Measurements from ENCODE around the gene ZFAND6. TPM values are rescaled to one million over a fixed set of nuclear protein-coding genes. Genes with fewer than 3 reads are reported as not detected.
"Not testable (repeated sequence)": the region's sequence is repeated elsewhere in the genome, so short reads cannot be mapped to it uniquely, and the experiment has no call there.

ZFAND6 gene
- polyA plus RNA-seq, 1 donor from 2014 or later: 353 TPM

DNA sequence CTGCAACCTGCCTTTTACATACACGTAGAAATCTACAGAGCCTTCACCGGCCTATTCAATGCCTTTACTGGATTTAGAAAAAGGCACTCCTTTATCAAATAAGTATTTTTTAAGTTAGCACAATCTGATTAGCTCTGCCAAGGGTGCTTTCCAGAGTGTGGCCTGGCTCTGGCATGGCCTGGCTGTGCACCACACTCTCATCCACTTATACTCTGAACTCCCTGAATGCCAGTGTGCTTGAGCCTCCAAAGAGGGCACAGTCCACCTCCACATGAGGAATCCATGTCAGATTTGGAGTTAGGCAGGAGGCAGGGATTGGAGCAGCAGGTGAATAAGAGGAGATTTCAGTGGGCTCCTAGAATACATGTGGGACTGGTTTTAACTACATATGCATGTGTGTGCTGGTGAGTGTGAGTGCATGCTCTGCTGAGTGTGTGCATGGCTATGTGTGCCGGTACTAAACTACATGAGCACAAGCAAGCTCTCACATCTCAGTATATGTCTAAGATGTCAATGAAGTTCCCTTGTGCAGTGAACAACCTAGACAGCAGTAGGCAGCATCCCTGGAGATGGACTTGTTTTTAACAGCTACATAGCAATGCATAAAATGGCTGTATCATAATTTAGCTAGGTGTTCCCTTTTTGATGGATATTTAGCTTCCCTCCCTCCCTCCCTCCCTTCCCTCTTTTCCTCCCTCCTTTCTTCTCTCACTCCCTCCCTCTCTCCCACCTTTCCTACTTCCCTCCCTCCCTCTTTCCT, 17.8 kb upstream of the ZFAND6 start:
- Histone ChIP-seq H3K4me2 (ENCODE audit: low read length) (no peak overlapping the region), H3K9me2 (ENCODE audit: insufficient read depth, low read length) (no peaks in the 10 kb centered on the region), H3K36me3 (ENCODE audit: insufficient read depth, low read length) (no peaks in the 10 kb centered on the region), H3K9ac (ENCODE audit: low read length) (no peak overlapping the region), H3K27ac (ENCODE audit: low read length) (no peak overlapping the region), H3K27me3 (ENCODE audit: insufficient read depth, low read depth, low read length) (no peaks in the 10 kb centered on the region), H3K9me3 (ENCODE audit: low read length) (no peaks in the 10 kb centered on the region), H2AFZ (ENCODE audit: low read depth, low read length) (no peak overlapping the region), H3K4me3 (ENCODE audit: low read length) (no peak overlapping the region), H3F3A (ENCODE audit: insufficient read depth, low read length, poor library complexity, severe bottlenecking) (no peaks in the 10 kb centered on the region), H3K79me2 (replicated peaks; ENCODE audit: insufficient read depth, low read length) (no peaks in the 10 kb centered on the region), H4K20me1 (ENCODE audit: insufficient read depth) (no peaks in the 10 kb centered on the region)
- TF ChIP-seq, protein P1, sequence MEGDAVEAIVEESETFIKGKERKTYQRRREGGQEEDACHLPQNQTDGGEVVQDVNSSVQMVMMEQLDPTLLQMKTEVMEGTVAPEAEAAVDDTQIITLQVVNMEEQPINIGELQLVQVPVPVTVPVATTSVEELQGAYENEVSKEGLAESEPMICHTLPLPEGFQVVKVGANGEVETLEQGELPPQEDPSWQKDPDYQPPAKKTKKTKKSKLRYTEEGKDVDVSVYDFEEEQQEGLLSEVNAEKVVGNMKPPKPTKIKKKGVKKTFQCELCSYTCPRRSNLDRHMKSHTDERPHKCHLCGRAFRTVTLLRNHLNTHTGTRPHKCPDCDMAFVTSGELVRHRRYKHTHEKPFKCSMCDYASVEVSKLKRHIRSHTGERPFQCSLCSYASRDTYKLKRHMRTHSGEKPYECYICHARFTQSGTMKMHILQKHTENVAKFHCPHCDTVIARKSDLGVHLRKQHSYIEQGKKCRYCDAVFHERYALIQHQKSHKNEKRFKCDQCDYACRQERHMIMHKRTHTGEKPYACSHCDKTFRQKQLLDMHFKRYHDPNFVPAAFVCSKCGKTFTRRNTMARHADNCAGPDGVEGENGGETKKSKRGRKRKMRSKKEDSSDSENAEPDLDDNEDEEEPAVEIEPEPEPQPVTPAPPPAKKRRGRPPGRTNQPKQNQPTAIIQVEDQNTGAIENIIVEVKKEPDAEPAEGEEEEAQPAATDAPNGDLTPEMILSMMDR (IDR thresholded peaks at IDR 0.05; ENCODE audit: poor library complexity, severe bottlenecking): no peak
- TF ChIP-seq MXI1 (conservative IDR thresholded peaks at IDR 0.05; ENCODE audit: poor library complexity, severe bottlenecking): no peak
- no peak for TF ChIP-seq EZH2 (IDR thresholded peaks at IDR 0.05; ENCODE audit: borderline replicate concordance, insufficient read depth, low read length, poor library complexity, severe bottlenecking)
- TF ChIP-seq RAD21 (conservative IDR thresholded peaks at IDR 0.05): no peak
- TF ChIP-seq EP300 (conservative IDR thresholded peaks at IDR 0.05; ENCODE audit: poor library complexity, severe bottlenecking): no peak

DNA sequence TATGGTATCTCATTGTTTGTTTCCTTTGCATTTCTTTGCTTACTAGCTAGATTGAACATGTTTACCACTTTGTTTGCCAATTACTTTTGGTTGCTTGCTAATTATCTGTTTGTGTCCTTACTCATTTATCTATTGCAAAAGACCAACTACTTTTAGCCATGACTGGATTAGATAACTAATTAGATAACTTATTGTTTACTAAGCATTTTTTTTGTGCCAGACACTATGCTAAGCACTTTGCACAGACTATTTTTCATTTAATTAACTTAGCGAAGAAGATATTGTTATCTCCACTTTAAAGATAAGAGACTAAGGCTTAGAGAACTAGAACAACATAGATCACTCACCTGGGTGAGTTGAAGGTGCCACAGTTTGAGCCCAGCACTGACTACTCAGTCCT, 16.9 kb upstream of the ZFAND6 start:
- Histone ChIP-seq H3K4me3 (ENCODE audit: low read length) (no peak overlapping the region), H3K4me2 (ENCODE audit: low read length) (no peak overlapping the region)

DNA sequence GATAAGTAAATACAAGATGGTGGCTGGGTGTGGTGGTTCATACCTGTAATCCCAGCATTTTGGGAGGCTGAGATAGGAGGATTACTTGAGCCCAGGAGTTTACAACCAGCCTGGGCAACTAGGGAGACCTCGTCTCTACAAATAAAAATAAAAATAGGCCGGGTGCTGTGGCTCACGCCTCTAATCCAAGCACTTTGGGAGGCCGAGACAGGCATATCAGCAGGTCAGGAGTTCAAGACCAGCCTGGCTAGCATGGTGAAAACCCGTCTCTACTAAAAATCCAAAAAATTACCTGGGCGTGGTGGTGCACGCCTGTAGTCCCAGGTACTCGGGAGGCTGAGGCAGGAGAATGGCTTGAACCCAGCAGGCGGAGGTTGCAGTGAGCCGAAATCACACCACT, 14.3 kb upstream of the ZFAND6 start:
- not testable (repeated sequence) for H2AFZ ChIP-seq (ENCODE audit: low read depth, low read length); H3F3A ChIP-seq (ENCODE audit: insufficient read depth, low read length, poor library complexity, severe bottlenecking); H4K20me1 ChIP-seq (ENCODE audit: insufficient read depth); H3K27ac ChIP-seq (ENCODE audit: low read length); H3K9me3 ChIP-seq (ENCODE audit: low read length); H3K4me3 ChIP-seq (ENCODE audit: low read length); H3K9me2 ChIP-seq (ENCODE audit: insufficient read depth, low read length); H3K79me2 ChIP-seq (replicated peaks; ENCODE audit: insufficient read depth, low read length); H3K9ac ChIP-seq (ENCODE audit: low read length); H3K4me2 ChIP-seq (ENCODE audit: low read length); H3K27me3 ChIP-seq (ENCODE audit: insufficient read depth, low read depth, low read length); H3K36me3 ChIP-seq (ENCODE audit: insufficient read depth, low read length)

More for the DNA sequence above, 16.9 kb upstream of the ZFAND6 start:
- Histone ChIP-seq H3K9ac (ENCODE audit: low read length) (no peak overlapping the region), H3F3A (ENCODE audit: insufficient read depth, low read length, poor library complexity, severe bottlenecking) (no peaks in the 10 kb centered on the region), H3K9me2 (ENCODE audit: insufficient read depth, low read length) (no peaks in the 10 kb centered on the region), H4K20me1 (ENCODE audit: insufficient read depth) (no peaks in the 10 kb centered on the region), H3K36me3 (ENCODE audit: insufficient read depth, low read length) (no peaks in the 10 kb centered on the region), H3K79me2 (replicated peaks; ENCODE audit: insufficient read depth, low read length) (no peaks in the 10 kb centered on the region), H3K27me3 (ENCODE audit: insufficient read depth, low read depth, low read length) (no peaks in the 10 kb centered on the region), H2AFZ (ENCODE audit: low read depth, low read length) (no peak overlapping the region), H3K27ac (ENCODE audit: low read length) (no peak overlapping the region), H3K9me3 (ENCODE audit: low read length) (no peaks in the 10 kb centered on the region)
- no peak for TF ChIP-seq POLR2AphosphoS5 (IDR thresholded peaks at IDR 0.05)
- no peak for TF ChIP-seq RAD21 (conservative IDR thresholded peaks at IDR 0.05)
- no peak for TF ChIP-seq EP300 (conservative IDR thresholded peaks at IDR 0.05; ENCODE audit: poor library complexity, severe bottlenecking)
- TF ChIP-seq, protein P2, sequence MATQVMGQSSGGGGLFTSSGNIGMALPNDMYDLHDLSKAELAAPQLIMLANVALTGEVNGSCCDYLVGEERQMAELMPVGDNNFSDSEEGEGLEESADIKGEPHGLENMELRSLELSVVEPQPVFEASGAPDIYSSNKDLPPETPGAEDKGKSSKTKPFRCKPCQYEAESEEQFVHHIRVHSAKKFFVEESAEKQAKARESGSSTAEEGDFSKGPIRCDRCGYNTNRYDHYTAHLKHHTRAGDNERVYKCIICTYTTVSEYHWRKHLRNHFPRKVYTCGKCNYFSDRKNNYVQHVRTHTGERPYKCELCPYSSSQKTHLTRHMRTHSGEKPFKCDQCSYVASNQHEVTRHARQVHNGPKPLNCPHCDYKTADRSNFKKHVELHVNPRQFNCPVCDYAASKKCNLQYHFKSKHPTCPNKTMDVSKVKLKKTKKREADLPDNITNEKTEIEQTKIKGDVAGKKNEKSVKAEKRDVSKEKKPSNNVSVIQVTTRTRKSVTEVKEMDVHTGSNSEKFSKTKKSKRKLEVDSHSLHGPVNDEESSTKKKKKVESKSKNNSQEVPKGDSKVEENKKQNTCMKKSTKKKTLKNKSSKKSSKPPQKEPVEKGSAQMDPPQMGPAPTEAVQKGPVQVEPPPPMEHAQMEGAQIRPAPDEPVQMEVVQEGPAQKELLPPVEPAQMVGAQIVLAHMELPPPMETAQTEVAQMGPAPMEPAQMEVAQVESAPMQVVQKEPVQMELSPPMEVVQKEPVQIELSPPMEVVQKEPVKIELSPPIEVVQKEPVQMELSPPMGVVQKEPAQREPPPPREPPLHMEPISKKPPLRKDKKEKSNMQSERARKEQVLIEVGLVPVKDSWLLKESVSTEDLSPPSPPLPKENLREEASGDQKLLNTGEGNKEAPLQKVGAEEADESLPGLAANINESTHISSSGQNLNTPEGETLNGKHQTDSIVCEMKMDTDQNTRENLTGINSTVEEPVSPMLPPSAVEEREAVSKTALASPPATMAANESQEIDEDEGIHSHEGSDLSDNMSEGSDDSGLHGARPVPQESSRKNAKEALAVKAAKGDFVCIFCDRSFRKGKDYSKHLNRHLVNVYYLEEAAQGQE (IDR thresholded peaks at IDR 0.05; ENCODE audit: borderline replicate concordance): no peak
- TF ChIP-seq EZH2 (IDR thresholded peaks at IDR 0.05; ENCODE audit: borderline replicate concordance, insufficient read depth, low read length, poor library complexity, severe bottlenecking): no peak
- no peak for TF ChIP-seq TAF1 (IDR thresholded peaks at IDR 0.05; ENCODE audit: low read depth)
- TF ChIP-seq SMC3 (conservative IDR thresholded peaks at IDR 0.05; ENCODE audit: poor library complexity): no peak
